Gastrocnemius medialis (tissue), 4 donors: Measurements from ENCODE around the gene HMG20A. TPM values are rescaled to one million over a fixed set of nuclear protein-coding genes. Genes with fewer than 3 reads are reported as not detected.

Experiments used
- ATAC-seq, 2 donors: fragments of 150-250 bp; one replicate each; pipeline ENCODE4 v1.9.1; 2016
- DNase-seq, 2 donors: peaks; one replicate each; pipeline ENCODE4 v3.0.0-alpha.2; 2019
- H3K27ac ChIP-seq, 4 donors: fragments of 200-600 bp; sonication (generic); 1 replicate in 1 of 4; 2 replicates in 3 of 4; pipeline ENCODE4 v1.5.1; 2016 to 2018; ENCODE audit warnings: mild to moderate bottlenecking in 2 of 4, moderate library complexity in 1 of 4
- H3K27me3 ChIP-seq, 3 donors: fragments of 200-600 bp; sonication (generic) in 2 of 3; 1 replicate in 1 of 3; 2 replicates in 2 of 3; pipeline versions ENCODE4 v1.5.1 to v1.6.0; 2016 to 2019; ENCODE audit warnings: mild to moderate bottlenecking in 1 of 3, moderate library complexity in 1 of 3
- H3K36me3 ChIP-seq, 2 donors: fragments of 200-600 bp; sonication (generic) in 1 of 2; one replicate each; pipeline ENCODE4 v1.5.1; 2017 to 2018
- H3K4me1 ChIP-seq, 2 donors: fragments of 200-600 bp; sonication (generic) in 1 of 2; one replicate each; pipeline ENCODE4 v1.5.1; 2016 to 2017; ENCODE audit warnings: mild to moderate bottlenecking in 2 of 2
- H3K4me3 ChIP-seq, 4 donors: fragments of 200-600 bp; sonication (generic) in 3 of 4; 1 replicate in 1 of 4; 2 replicates in 3 of 4; pipeline ENCODE4 v1.5.1; 2016 to 2019; ENCODE audit warnings: mild to moderate bottlenecking in 2 of 4
- H3K9me3 ChIP-seq, 3 donors: fragments of 200-600 bp; sonication (generic) in 2 of 3; 1 replicate in 1 of 3; 2 replicates in 2 of 3; pipeline ENCODE4 v1.5.1; 2016 to 2019
- POLR2A ChIP-seq, 2 donors: fragments of 450-650 bp; IDR thresholded peaks; one replicate each; pipeline ENCODE4 v1.6.1; 2017; ENCODE audit warnings: antibody characterized with exemption in 2 of 2, mild to moderate bottlenecking in 2 of 2, moderate library complexity in 2 of 2
- in situ Hi-C, 4 donors: fragments of 200-750 bp; cut with MboI; loops; one replicate each; pipeline versions ENCODE4 v1.15.0 to v1.8.0; 2017; ENCODE audit warnings: low sequenced_read_pairs in 4 of 4
- intact Hi-C: fragments of 100-400 bp; cut with DNase I; formaldehyde crosslinking; loops from one replicate; pipeline ENCODE4 v1.15.1; 2023; ENCODE audit warnings: low total_unique reads
- total RNA-seq, 4 donors: library from RNA; depleted of rRNA; stranded (reverse); fragments of >200 nt; gene quantifications; one replicate each; pipeline versions ENCODE4 v1.1.0 to v1.2.3, GENCODE V29; 2016
- TF ChIP-seq, protein P1 (sequence below), 5 experiments: fragments of 450-650 bp in 3 of 5; fragments of 200-600 bp in 2 of 5; sonication (generic) in 2 of 5; IDR thresholded peaks in 4 of 5; conservative IDR thresholded peaks in 1 of 5; 1 replicate in 4 of 5; 2 replicates in 1 of 5; pipeline ENCODE4 v1.5.1; 2016 to 2019; ENCODE audit warnings: antibody characterized with exemption in 5 of 5, mild to moderate bottlenecking in 3 of 5, moderate library complexity in 3 of 5

Gene HMG20A
- total RNA-seq, 4 donors from 2014 or later, result 17.7 to 39.6 (median 29.9) TPM

DNA sequence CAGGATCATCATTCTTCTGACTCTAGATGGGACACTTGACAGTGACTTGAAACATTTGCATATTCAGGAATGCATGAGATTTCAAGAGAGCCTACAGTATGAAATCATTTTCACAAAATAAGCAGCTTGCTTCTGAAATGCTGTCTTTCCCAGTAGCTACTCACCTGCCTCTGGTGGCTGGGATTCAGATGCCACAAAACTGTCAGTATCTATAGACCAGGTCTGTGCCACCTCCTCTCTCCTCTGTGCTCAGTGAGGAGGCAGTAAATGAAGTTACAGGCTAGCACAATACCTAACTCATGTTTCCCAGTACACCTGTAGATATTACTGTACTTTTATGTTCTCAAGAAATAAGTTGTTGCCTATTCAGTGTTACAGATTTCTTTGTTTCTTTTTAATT, 64.3 kb downstream of the HMG20A start:
- in situ Hi-C loops, result no loop called here

DNA sequence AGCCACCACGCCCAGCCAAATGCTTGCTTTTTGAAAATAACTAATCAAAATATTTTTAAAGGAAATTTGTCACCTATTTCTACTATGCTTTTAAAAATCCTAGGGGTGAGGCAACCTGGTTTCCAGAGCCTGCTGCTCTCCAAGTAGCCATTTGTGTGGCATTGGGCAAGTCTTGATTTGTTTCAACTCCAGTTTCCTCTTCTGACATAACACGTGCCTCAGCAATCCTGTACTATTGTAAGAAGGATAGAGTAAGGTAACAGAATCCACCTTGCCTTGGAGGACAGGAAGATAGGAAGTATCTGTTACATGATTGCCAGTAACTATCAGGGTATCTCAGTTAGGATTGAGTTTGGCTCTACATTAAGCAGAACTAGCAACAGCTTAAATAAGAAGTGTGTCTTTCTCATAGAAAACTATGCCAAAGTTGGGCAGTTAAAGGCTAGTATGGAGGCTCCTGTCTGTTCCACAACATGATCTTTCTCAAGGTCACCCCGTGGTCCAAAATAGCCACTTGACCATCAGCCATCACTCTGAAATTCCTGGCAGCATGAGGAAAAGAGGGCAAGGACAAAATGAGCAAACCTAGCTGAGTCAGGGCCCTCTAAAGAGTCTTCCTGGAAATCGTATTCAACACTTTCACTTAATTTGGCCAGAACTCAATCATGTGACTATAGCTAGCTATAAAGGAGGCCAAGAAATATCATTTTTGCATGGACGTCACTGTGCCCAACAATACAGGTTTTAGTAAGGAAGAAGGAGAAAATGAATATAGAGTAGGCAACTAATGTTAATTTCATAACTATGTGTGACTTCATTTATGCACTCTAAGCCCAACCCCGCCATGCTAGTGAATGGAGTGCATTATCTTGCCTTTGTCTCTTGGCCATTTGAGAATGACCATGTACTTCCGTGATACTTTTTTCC, 66.1 kb downstream of the HMG20A start:
- Histone ChIP-seq H3K4me1 (peaks cover 29 to 42% of the 10 kb centered on the region in 2 donors), H3K9me3 (no peaks in the 10 kb centered on the region), H3K36me3 (peaks cover 0 to 6% of the 10 kb centered on the region in 2 donors), H3K27me3 (no peaks in the 10 kb centered on the region), H3K4me3 (no peak overlapping the region), H3K27ac (peak overlapping the region; percentile 56 to 67 (median 66))
- intact Hi-C loops, result no loop called here
- peak in 1 of 2 donors; percentile 59 for DNase-seq
- TF ChIP-seq POLR2A (IDR thresholded peaks at IDR 0.05), result no peak
- TF ChIP-seq, protein P1, sequence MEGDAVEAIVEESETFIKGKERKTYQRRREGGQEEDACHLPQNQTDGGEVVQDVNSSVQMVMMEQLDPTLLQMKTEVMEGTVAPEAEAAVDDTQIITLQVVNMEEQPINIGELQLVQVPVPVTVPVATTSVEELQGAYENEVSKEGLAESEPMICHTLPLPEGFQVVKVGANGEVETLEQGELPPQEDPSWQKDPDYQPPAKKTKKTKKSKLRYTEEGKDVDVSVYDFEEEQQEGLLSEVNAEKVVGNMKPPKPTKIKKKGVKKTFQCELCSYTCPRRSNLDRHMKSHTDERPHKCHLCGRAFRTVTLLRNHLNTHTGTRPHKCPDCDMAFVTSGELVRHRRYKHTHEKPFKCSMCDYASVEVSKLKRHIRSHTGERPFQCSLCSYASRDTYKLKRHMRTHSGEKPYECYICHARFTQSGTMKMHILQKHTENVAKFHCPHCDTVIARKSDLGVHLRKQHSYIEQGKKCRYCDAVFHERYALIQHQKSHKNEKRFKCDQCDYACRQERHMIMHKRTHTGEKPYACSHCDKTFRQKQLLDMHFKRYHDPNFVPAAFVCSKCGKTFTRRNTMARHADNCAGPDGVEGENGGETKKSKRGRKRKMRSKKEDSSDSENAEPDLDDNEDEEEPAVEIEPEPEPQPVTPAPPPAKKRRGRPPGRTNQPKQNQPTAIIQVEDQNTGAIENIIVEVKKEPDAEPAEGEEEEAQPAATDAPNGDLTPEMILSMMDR (IDR thresholded peaks at IDR 0.05 in 4 of 5, conservative IDR thresholded peaks at IDR 0.05 in 1 of 5), result no peak
- in situ Hi-C loops, result no loop called here
- ATAC-seq, result peak; percentile 63 to 89

More for the DNA sequence above, 64.3 kb downstream of the HMG20A start:
- no peak overlapping the region for H3K4me3 ChIP-seq
- H3K9me3 ChIP-seq, result no peaks in the 10 kb centered on the region
- peaks cover 0 to 9% of the 10 kb centered on the region in 2 donors for H3K36me3 ChIP-seq
- H3K27ac ChIP-seq, result peak overlapping the region in 1 of 4 donors; percentile 56
- no peak for ATAC-seq
- DNase-seq, result no peak
- peaks cover 38 to 39% of the 10 kb centered on the region in 2 donors for H3K4me1 ChIP-seq
- intact Hi-C loops, result no loop called here
- TF ChIP-seq, protein P1 (IDR thresholded peaks at IDR 0.05 in 4 of 5, conservative IDR thresholded peaks at IDR 0.05 in 1 of 5), result no peak
- TF ChIP-seq POLR2A (IDR thresholded peaks at IDR 0.05), result no peak
- no peaks in the 10 kb centered on the region for H3K27me3 ChIP-seq

DNA sequence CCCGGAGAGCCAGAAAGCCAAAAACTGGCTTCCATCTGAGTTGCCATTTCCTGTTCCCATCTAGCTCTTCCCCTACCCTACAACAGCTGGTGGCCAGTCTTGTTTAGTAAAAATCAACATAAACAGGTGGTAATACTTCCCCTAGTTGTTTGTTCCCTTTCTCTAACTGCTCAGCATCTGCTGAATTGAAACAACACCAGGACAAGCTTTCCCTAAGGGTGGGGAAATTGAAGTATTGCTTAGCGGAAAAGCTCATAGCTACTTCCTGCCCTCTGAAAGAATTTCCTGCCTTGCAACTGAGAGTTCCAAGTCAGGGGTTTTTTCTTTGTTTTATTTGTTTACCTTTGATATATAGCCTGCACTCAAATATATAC, 66.8 kb downstream of the HMG20A start:
- ATAC-seq (peak in 1 of 2 donors; percentile 29), DNase-seq (no peak)
- Histone ChIP-seq H3K36me3 (peaks cover 0 to 6% of the 10 kb centered on the region in 2 donors), H3K4me3 (no peak overlapping the region), H3K27me3 (no peaks in the 10 kb centered on the region), H3K27ac (peak overlapping the region; percentile 56 to 67 (median 66)), H3K4me1 (peaks cover 28 to 36% of the 10 kb centered on the region in 2 donors), H3K9me3 (no peaks in the 10 kb centered on the region)
- intact Hi-C loops, result no loop called here
- in situ Hi-C loops, result no loop called here
- TF ChIP-seq POLR2A (IDR thresholded peaks at IDR 0.05), result no peak
- TF ChIP-seq, protein P1 (IDR thresholded peaks at IDR 0.05 in 4 of 5, conservative IDR thresholded peaks at IDR 0.05 in 1 of 5), result no peak

DNA sequence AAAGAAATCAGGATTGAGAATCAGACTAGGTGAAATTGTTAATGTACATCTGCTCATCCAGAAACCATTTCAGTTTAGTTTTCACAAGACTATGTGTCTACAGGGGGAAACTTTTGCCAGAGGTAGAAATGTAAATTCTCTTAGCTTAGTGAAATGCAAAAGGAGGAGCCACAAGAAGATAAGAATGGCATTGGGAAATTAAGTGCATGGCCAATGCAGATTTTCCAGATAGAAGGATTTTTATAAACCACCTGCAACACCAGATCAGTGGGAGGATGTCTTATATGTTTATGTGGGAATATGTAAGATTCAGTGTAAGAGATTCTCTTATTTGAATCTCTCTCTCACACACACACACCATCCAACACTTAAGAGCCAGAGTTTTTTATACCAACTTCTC, 67.2 kb downstream of the HMG20A start:
- TF ChIP-seq, protein P1 (IDR thresholded peaks at IDR 0.05 in 4 of 5, conservative IDR thresholded peaks at IDR 0.05 in 1 of 5), result no peak
- TF ChIP-seq POLR2A (IDR thresholded peaks at IDR 0.05), result no peak
- intact Hi-C loops (no loop called here), in situ Hi-C loops (no loop called here)
- ATAC-seq (no peak), DNase-seq (no peak)
- Histone ChIP-seq H3K27me3 (no peaks in the 10 kb centered on the region), H3K4me3 (no peak overlapping the region), H3K4me1 (peaks cover 25 to 32% of the 10 kb centered on the region in 2 donors), H3K9me3 (no peaks in the 10 kb centered on the region), H3K36me3 (peaks cover 0 to 6% of the 10 kb centered on the region in 2 donors), H3K27ac (peak overlapping the region in 2 of 4 donors; percentile 65 to 67)
